Stimulated activated CD4-positive, alpha-beta T cell treated with anti-CD3 and anti-CD28 coated beads, Interleukin-12 subunit alpha, Interleukin-12 subunit beta, amount 100 ng/mL, for 24 hours (primary cell): Measurements from ENCODE around the gene MTMR2.

Experiments used
- DNase-seq, 2 experiments: peaks; one replicate each; pipeline ENCODE4 v3.0.0-alpha.2; 2020; ENCODE audit warnings: low read depth in 2 of 2

The MTMR2 gene

GRCh38 chr11:95923728-95924413 lies at the start of gene MTMR2:
Gene MTMR2, minus strand, starts transcription at chr11:95924107. Its CDS starts 153 bp downstream, at chr11:95923954.
- peak; percentile 38 to 41 for DNase-seq

GRCh38 chr11:95972060-95972459 lies 48.2 kb upstream of the MTMR2 start:
- no peak for DNase-seq

DNA sequence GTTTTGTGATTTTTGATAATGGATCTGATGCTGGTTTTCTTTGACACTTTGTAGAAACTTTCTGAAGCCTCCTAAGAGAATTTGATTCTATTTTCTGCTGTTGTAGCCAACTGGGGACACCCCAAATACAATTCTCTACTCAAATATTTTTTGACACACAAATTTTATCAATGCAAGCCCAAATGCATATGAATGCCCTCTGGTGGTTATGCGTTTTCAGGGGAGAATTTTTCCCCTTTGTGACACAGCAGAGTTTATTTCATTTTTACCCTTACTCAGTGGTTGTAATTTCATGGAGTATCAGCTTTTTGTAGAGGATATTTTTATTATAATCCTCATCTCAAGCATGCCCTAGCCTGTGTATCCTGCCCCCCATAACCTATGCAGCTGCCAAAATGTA lies 44.7 kb upstream of the MTMR2 start:
- no peak for DNase-seq

DNA sequence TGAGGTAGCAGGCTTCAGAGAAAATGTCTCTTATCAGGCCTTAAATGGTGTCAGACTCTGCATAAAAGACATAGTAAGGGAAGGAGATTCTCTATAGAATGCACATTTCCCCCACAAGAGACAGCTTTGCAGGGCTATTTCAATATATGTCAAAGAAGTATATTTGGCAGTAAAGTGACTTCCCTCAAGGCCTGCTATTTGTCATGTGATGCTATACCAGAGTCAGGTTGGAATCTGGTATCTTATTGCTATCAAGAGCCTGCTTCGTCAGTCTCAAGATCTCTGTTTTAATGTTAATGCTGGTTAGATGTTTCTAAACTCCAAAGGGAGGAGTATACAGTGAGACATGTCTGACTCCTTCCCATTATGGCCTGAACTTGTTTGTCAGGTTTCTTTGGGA lies 40.4 kb upstream of the MTMR2 start:
- DNase-seq, result no peak

DNA sequence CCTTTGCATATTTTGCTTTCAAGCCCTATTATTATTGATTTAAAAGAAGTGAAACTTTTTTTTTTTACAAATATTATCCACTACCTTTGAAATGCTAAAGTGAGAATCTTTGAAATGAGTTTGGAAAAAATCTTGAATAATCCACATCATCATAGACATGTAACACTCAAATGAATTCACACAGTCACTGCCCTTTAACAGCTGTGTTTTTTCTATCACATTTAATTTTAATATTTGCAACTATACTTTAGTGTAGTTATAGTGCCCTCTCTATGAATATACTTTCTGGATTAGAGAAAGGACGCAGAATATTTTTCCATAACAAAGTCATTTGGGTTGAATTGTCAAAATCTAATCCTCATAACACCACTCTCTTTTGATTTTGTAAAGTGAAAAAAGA lies 37.9 kb upstream of the MTMR2 start:
- no peak for DNase-seq

DNA sequence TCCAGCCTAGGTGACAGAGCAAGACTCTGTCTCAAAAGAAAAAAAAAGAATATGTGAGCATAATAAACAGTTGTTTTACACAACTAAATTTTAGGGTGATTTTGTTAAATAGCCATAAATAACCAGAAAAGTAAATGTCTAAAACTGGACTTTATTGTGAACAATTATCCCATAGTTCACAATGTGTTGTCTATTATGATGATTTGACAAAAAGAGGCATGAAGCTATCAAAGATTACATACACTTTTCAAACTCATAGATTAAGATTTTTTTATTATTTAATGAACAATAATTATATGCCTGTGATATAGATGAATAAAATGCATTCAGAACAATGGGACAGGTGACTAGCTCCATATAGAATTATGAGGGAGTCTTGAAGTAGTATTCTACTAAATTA lies 27.0 kb upstream of the MTMR2 start:
- no peak for DNase-seq

DNA sequence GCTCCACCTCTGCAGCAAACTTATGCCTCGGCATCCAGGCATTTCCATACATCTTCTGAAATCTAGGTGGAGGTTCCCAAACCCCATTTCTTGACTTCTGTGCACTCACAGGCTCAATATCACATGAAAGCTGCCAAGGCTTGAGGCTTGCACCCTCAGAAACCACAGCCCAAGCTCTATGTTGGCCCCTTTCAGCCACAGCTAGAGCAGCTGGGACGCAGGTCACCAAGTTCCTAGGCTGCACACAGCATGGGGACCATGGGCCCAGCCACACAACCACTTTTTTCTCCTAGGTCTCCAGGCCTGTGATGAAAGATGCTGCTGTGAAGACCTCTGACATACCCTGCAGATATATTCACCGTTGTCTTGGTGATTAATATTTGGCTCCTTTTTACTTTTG lies 24.7 kb upstream of the MTMR2 start:
- DNase-seq, result no peak

- DNase-seq, result no peak
These were observed 20.7 kb upstream of the MTMR2 start for GRCh38 chr11:95944623-95945022.

GRCh38 chr11:95943546-95943945 lies 19.6 kb upstream of the MTMR2 start:
- DNase-seq, result no peak

GRCh38 chr11:95939091-95939490 lies 15.2 kb upstream of the MTMR2 start:
- no peak for DNase-seq

- DNase-seq, result no peak
These were observed 13.5 kb upstream of the MTMR2 start for GRCh38 chr11:95937358-95937757.

DNA sequence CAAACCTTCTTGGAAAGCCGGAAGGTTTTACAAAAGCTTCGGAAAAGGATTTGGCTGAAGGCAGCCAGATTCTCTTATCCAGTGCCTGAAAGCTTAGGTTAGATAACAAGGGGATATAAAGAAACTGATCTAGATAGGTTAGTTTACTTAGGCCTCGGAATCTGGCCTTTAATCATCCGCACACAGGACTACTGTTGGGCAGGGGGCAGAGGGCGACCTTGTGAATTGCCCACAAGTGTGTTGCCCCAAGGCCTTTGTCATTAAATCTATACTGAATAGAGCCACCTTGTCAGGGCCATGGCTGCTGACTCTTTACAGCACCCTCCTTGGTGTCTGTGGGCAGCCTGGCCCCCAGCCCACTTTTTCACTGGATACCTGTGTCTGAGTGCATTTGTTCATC lies 9.7 kb upstream of the MTMR2 start:
- no peak for DNase-seq

GRCh38 chr11:95931916-95932315 lies 8.0 kb upstream of the MTMR2 start:
- no peak for DNase-seq

DNA sequence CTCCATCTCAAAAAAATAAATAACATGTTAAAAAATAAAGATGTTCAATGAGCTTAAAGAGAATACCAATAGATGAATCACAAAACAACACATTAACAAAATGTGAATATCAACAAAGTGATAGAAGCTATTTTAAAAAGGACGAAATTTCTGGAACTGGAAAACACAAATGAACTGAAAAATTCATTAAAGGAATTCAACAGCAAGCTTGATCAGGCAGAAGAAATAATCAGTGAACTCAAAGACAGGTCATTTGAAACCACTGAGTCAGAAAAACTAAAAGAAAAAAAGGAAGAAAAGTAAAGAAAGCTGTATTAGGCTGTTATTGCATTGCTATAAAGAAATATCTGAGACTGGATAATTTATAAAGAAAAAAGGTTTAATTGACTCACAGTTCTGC lies 7.0 kb upstream of the MTMR2 start:
- no peak for DNase-seq

DNA sequence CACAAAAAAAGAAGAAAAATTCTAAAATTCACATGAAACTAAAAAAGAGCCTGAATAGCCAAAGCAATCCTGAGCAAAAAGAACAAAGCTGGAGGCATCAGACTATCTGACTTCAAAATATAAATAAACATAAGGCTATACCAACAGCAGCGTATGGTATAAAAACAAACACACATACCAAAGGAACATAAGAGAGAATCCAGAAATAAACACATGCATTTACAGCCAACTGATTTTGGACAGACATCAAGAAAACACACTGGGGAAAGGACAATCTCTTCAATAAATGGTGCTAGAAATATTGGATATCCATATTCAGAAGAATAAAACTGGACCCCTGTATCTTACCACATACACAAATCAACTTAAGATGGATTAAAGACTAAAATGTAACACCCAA lies 2.8 kb upstream of the MTMR2 start:
- DNase-seq, result no peak

- no peak for DNase-seq
These were observed 1.1 kb upstream of the MTMR2 start for GRCh38 chr11:95925011-95925410.

GRCh38 chr11:95924414-95924760 lies 480 bp upstream of the MTMR2 start:
- DNase-seq, result no peak

DNA sequence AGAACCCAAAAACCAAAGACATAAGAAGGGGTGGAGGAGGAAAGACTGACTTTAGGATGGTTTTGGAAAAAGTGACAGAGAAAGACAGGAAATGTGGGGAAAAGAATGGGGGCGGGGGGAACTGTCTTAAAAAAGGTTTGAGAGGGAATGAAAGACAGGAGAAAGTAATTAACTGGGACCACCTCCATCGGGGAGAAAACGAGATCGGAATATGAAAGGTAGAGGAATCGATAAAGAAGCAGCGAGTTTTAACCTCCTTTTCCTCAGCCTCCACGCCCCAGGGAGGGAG lies 524 bp downstream of the MTMR2 start:
- peak in 1 of 2 experiments; percentile 7 for DNase-seq

- no peak for DNase-seq
These were observed 1.1 kb downstream of the MTMR2 start for GRCh38 chr11:95922536-95923438.

GRCh38 chr11:95922099-95922498 lies 1.8 kb downstream of the MTMR2 start:
- DNase-seq, result no peak

GRCh38 chr11:95920460-95921105 lies 3.3 kb downstream of the MTMR2 start:
- DNase-seq, result no peak

GRCh38 chr11:95919514-95919913 lies 4.4 kb downstream of the MTMR2 start:
- no peak for DNase-seq

DNA sequence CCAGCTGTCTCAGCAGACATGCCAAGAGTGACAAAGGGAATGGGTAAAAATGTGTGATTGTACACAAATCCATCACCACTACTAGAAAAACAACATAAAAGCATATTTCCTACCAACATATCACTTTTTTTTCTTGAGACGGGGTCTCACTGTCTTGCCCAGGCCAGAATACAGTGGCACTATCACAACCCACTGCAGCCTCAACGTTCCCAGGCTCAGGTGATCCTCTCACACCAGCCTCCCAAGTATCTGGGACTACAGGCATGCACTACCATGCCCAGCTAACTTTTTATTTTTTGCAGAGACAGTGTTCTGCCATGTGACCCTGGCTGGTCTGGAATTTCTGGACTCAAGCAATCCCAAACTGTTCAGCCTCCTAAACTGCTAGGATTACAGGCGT lies 5.2 kb downstream of the MTMR2 start:
- DNase-seq, result no peak
